ENCODE data around the gene EDIL3. TPM values are rescaled to one million over a fixed set of nuclear protein-coding genes. Genes with fewer than 3 reads are reported as not detected.

Gene EDIL3
- total and polyA plus RNA-seq, 11 donors: 1.3 to 38.2 (median 18.3) TPM

GRCh38 chr5:83925955-83926337 is 458.7 kb downstream of the EDIL3 start:
- Histone ChIP-seq H3K9me3 (peaks cover 0 to 8% (median 0%) of the 10 kb centered on the region in 12 donors), H3K4me1 (peaks cover 0 to 6% (median 0%) of the 10 kb centered on the region in 12 donors), H3K27ac (peak overlapping the region in 3 of 12 donors; percentile 11 to 48 (median 40)), H3K4me3 (no peak overlapping the region), H3K36me3 (no peaks in the 10 kb centered on the region), H3K27me3 (no peaks in the 10 kb centered on the region)
- TF ChIP-seq POLR2A (IDR thresholded peaks at IDR 0.05): no peak
- TF ChIP-seq CTCF (IDR thresholded peaks at IDR 0.05): no peak
- DNase-seq (no peak), ATAC-seq (peak in 2 of 4 donors; percentile 18 to 32)
- intact Hi-C loops (cut with DNase I): loop anchor here in 3 of 10 donors (5.0 to 10.0 kb wide), 3 partner anchors 201 to 211 kb away; partner anchors contain the start of gene HAPLN1 (in 1 of the 3)
- 27 to 37% (median 36%) methylated on average over 3 of the region's 3 CpGs for WGBS, 4 donors

- WGBS, 4 donors: 58 to 75% (median 65%) methylated on average over 4 of the region's 4 CpGs
- Histone ChIP-seq H3K4me3 (no peak overlapping the region), H3K4me1 (peaks cover 0 to 6% (median 0%) of the 10 kb centered on the region in 12 donors), H3K9me3 (peaks cover 0 to 8% (median 0%) of the 10 kb centered on the region in 12 donors), H3K27me3 (no peaks in the 10 kb centered on the region), H3K27ac (peak overlapping the region in 3 of 12 donors; percentile 11 to 48 (median 40)), H3K36me3 (no peaks in the 10 kb centered on the region)
- intact Hi-C loops (cut with DNase I): loop anchor here in 3 of 10 donors (5.0 to 10.0 kb wide), 3 partner anchors 201 to 211 kb away; partner anchors contain the start of gene HAPLN1 (in 1 of the 3)
- ATAC-seq (peak in 2 of 4 donors; percentile 20 to 29), DNase-seq (no peak)
- TF ChIP-seq CTCF (IDR thresholded peaks at IDR 0.05): no peak
- no peak for TF ChIP-seq POLR2A (IDR thresholded peaks at IDR 0.05)
Measured at GRCh38 chr5:83925321-83925954, 459.2 kb downstream of the EDIL3 start.

- DNase-seq: no peak
- Histone ChIP-seq H3K4me3 (no peak overlapping the region), H3K9me3 (peaks cover 0 to 8% (median 0%) of the 10 kb centered on the region in 12 donors), H3K27me3 (no peaks in the 10 kb centered on the region), H3K4me1 (peaks cover 0 to 6% (median 0%) of the 10 kb centered on the region in 12 donors), H3K27ac (peak overlapping the region in 2 of 12 donors; percentile 40 to 48), H3K36me3 (no peaks in the 10 kb centered on the region)
- no peak for ATAC-seq
- intact Hi-C loops (cut with DNase I): loop anchor here in 3 of 10 donors (5.0 to 10.0 kb wide), 3 partner anchors 200 to 210 kb away; partner anchors contain the start of gene HAPLN1 (in 1 of the 3)
- TF ChIP-seq POLR2A (IDR thresholded peaks at IDR 0.05) (no peak), CTCF (IDR thresholded peaks at IDR 0.05) (no peak)
- WGBS, 4 donors: 86 to 90% (median 89%) methylated on average over 3 of the region's 3 CpGs
Measured at GRCh38 chr5:83924891-83925290, 459.8 kb downstream of the EDIL3 start.

- no peak for DNase-seq
- no peaks in the 10 kb centered on the region for H3K36me3 ChIP-seq
- no peaks in the 10 kb centered on the region for H3K27me3 ChIP-seq
- H3K9me3 ChIP-seq: peaks cover 0 to 8% (median 0%) of the 10 kb centered on the region in 12 donors
- peak in 3 of 4 donors; percentile 24 to 69 (median 28) for ATAC-seq
- H3K4me3 ChIP-seq: no peak overlapping the region
- WGBS, 4 donors: 41 to 62% (median 51%) methylated on average over 1 of the region's 1 CpG
- intact Hi-C loops (cut with DNase I): loop anchor here in 2 of 10 donors (10.0 kb wide), 2 partner anchors 199 to 209 kb away; partner anchors contain the start of gene HAPLN1 (in 1 of the 2)
- no peak for TF ChIP-seq POLR2A (IDR thresholded peaks at IDR 0.05)
- TF ChIP-seq CTCF (IDR thresholded peaks at IDR 0.05): no peak
- peak overlapping the region in 3 of 12 donors; percentile 19 to 48 (median 40) for H3K27ac ChIP-seq
- H3K4me1 ChIP-seq: peaks cover 0 to 7% (median 0%) of the 10 kb centered on the region in 12 donors
Measured at GRCh38 chr5:83924171-83924570, 460.5 kb downstream of the EDIL3 start.
